Adrenal gland (tissue), 12 donors: ENCODE results near the gene TENM4. TPM values are rescaled to one million over a fixed set of nuclear protein-coding genes. Genes with fewer than 3 reads are reported as not detected.

Experiments used
- DNase-seq, 7 donors: peaks; one replicate each; pipeline ENCODE4 v3.0.0-alpha.2; 2019 to 2020
- H3K27ac ChIP-seq, 5 donors: fragments of 200-600 bp; sonication (generic) in 4 of 5; 1 replicate in 3 of 5; 2 replicates in 2 of 5; pipeline versions ENCODE4 v1.5.1 to v1.8.0; 2016 to 2020; ENCODE audit warnings: mild to moderate bottlenecking in 1 of 5
- H3K27me3 ChIP-seq: fragments of 200-600 bp; 2 replicates; pipeline ENCODE4 v1.8.0; 2021
- H3K36me3 ChIP-seq, 2 donors: fragments of 200-600 bp; replicated peaks in 1 of 2; 1 replicate in 1 of 2; 2 replicates in 1 of 2; pipeline versions ENCODE4 v1.5.1 to v1.8.0; 2018 to 2022
- H3K4me1 ChIP-seq, 2 donors: fragments of 200-600 bp; replicated peaks in 1 of 2; 1 replicate in 1 of 2; 2 replicates in 1 of 2; pipeline versions ENCODE4 v1.5.1 to v1.8.0; 2018 to 2021
- H3K4me3 ChIP-seq, 4 donors: fragments of 200-600 bp; sonication (generic) in 3 of 4; one replicate each; pipeline ENCODE4 v1.5.1; 2016 to 2018
- H3K9me3 ChIP-seq, 3 donors: fragments of 200-600 bp; sonication (generic) in 1 of 3; replicated peaks in 1 of 3; 1 replicate in 2 of 3; 2 replicates in 1 of 3; pipeline versions ENCODE4 v1.5.1 to v1.8.0; 2016 to 2021
- POLR2A ChIP-seq, 2 donors: fragments of 450-650 bp; IDR thresholded peaks; one replicate each; pipeline ENCODE4 v1.6.1; 2017; ENCODE audit warnings: antibody characterized with exemption in 2 of 2, mild to moderate bottlenecking in 2 of 2, moderate library complexity in 1 of 2
- WGBS, 4 donors: extraction: QIAGEN DNeasy Blood & Tissue Kit in 2 of 4; methylation state at CpG; one replicate each; pipeline versions ENCODE4 v1.1.5 to v1.1.7; 2013 to 2017; 5-methylcytosine and 5-hydroxymethylcytosine counted together
- intact Hi-C, 2 donors: fragments of 100-400 bp; cut with DNase I; formaldehyde crosslinking; loops; one replicate each; pipeline versions ENCODE4 v1.14.1 to v1.15.0; 2022 to 2023
- polyA plus RNA-seq, 3 donors: library from polyadenylated mRNA; stranded (reverse); fragments of 200-250 nt in 2 of 3; fragments of 350-450 nt in 1 of 3; fragmentation: Illumina TruSeq in 1 of 3; extraction: RNeasy Lipid Tissue Mini Kit (QIAGEN cat#74804) in 1 of 3; gene quantifications; one replicate each; pipeline ENCODE4 v1.2.3, GENCODE V29; 2013 to 2014
- total RNA-seq, 9 donors: library from RNA; depleted of rRNA in 4 of 9; stranded (reverse); fragments of >200 nt in 4 of 9; fragments of 120-200 nt in 1 of 9; fragmentation: NEBNext Ultra II Directional in 1 of 9; extraction: Animal tissue kit (Norgen Biotek cat#: 25700) in 1 of 9; gene quantifications; one replicate each; pipeline versions ENCODE4 v1.1.0 to v1.2.4, GENCODE V29; 2013 to 2023
- TF ChIP-seq, protein P1 (sequence below), 6 experiments: fragments of 450-650 bp in 4 of 6; fragments of 200-600 bp in 2 of 6; sonication (generic) in 1 of 6; IDR thresholded peaks; 1 replicate in 5 of 6; 2 replicates in 1 of 6; pipeline versions ENCODE4 v1.5.1 to v1.8.0; 2016 to 2021; ENCODE audit warnings: antibody characterized with exemption in 6 of 6, mild to moderate bottlenecking in 2 of 6, moderate library complexity in 1 of 6
- donor health status: healthy with polysubstance abuse.
- donor health status: Bipolar disorder and iron deficiency.
- donor health status: DM: yes; HTN: yes; CAD: no.
- donor health status: DM: no; HTN: no; CAD: no.
- donor health status: DM: no; HTN: no; CAD: no.
- donor health status: DM: yes; HTN: yes; CAD: no.

Gene TENM4
- total and polyA plus RNA-seq, 12 donors: 0.74 to 24.9 (median 6.7) TPM

DNA sequence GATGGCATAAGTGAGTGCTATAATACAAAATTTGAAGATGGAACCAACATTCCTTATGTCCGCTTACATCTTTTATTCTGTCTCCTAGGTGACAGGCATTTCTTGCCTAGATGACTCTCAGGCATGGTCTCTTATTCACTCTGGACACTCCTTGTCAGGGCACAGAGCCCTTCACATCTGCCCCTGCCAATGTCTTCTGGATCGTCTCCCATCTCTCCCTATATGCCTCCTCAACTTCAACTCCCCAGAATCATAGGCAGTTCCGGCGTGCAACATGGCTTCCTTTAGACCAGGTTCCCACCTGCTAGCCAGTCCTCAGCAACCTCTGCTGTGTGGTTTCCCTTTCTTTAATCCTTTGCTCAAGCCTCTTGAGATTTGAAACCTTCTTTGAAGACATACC, 300.9 kb downstream of the TENM4 start:
- Histone ChIP-seq H3K9me3 (peaks cover 0 to 4% (median 0%) of the 10 kb centered on the region in 3 donors), H3K4me1 (no peaks in the 10 kb centered on the region), H3K27me3 (no peaks in the 10 kb centered on the region), H3K4me3 (no peak overlapping the region), H3K27ac (no peak overlapping the region), H3K36me3 (no peaks in the 10 kb centered on the region)
- 92 to 94% (median 94%) methylated on average over 4 of the region's 4 CpGs for WGBS, 4 donors
- DNase-seq: no peak
- intact Hi-C loops: no loop called here
- no peak for TF ChIP-seq POLR2A (IDR thresholded peaks at IDR 0.05)
- TF ChIP-seq, protein P1, sequence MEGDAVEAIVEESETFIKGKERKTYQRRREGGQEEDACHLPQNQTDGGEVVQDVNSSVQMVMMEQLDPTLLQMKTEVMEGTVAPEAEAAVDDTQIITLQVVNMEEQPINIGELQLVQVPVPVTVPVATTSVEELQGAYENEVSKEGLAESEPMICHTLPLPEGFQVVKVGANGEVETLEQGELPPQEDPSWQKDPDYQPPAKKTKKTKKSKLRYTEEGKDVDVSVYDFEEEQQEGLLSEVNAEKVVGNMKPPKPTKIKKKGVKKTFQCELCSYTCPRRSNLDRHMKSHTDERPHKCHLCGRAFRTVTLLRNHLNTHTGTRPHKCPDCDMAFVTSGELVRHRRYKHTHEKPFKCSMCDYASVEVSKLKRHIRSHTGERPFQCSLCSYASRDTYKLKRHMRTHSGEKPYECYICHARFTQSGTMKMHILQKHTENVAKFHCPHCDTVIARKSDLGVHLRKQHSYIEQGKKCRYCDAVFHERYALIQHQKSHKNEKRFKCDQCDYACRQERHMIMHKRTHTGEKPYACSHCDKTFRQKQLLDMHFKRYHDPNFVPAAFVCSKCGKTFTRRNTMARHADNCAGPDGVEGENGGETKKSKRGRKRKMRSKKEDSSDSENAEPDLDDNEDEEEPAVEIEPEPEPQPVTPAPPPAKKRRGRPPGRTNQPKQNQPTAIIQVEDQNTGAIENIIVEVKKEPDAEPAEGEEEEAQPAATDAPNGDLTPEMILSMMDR (IDR thresholded peaks at IDR 0.05): no peak

DNA sequence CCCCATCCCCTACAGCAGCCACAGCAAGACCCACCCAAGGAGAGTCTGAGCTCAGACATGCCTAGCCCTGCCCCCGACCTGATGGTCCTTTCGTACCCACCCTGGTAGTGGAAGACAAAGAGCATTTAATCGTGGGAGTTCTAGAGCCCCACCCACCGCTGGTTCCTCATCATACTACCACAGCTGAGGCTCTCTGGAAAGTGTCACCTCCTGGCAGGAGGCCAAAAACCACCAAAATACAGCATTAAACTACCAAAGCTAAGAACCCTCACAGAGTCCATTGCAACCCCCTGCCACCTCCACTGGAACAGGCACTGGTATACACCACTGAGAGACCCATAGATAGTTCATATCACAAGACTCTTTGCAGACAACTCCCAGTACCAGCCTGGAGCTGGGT, 311.1 kb downstream of the TENM4 start:
- Histone ChIP-seq H3K27ac (no peak overlapping the region), H3K36me3 (no peaks in the 10 kb centered on the region), H3K9me3 (no peaks in the 10 kb centered on the region), H3K27me3 (no peaks in the 10 kb centered on the region), H3K4me1 (no peaks in the 10 kb centered on the region), H3K4me3 (no peak overlapping the region)
- no peak for TF ChIP-seq POLR2A (IDR thresholded peaks at IDR 0.05)
- TF ChIP-seq, protein P1 (IDR thresholded peaks at IDR 0.05): no peak
- intact Hi-C loops: no loop called here
- no peak for DNase-seq
- WGBS, 4 donors: 80 to 98% (median 91%) methylated on average over 3 to 4 of the region's 4 CpGs

DNA sequence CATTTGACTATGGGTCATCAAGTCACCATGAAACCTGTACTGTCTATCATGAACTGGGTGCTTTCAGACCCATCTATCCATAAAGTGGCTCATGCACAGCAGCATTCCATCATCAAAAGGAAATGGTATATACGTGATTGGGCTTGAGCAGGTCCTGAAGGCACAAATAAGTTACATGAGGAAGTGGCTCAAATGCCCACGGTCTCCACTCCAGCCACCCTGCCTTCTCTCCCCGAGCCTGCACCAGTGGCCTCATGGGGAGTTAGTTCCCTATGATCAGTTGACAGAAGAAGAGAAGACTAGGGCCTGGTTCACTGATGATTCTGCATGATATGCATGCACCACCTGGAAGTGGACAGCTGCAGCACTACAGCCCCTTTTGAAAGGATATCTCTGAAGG, 312.5 kb downstream of the TENM4 start:
- intact Hi-C loops: no loop called here
- H3K4me1 ChIP-seq: no peaks in the 10 kb centered on the region
- WGBS, 4 donors: 83 to 100% (median 84%) methylated on average over 1 to 3 of the region's 3 CpGs
- H3K9me3 ChIP-seq: no peaks in the 10 kb centered on the region
- no peak overlapping the region for H3K4me3 ChIP-seq
- DNase-seq: no peak
- H3K36me3 ChIP-seq: no peaks in the 10 kb centered on the region
- no peak for TF ChIP-seq POLR2A (IDR thresholded peaks at IDR 0.05)
- TF ChIP-seq, protein P1 (IDR thresholded peaks at IDR 0.05): no peak
- H3K27me3 ChIP-seq: no peaks in the 10 kb centered on the region
- H3K27ac ChIP-seq: no peak overlapping the region

DNA sequence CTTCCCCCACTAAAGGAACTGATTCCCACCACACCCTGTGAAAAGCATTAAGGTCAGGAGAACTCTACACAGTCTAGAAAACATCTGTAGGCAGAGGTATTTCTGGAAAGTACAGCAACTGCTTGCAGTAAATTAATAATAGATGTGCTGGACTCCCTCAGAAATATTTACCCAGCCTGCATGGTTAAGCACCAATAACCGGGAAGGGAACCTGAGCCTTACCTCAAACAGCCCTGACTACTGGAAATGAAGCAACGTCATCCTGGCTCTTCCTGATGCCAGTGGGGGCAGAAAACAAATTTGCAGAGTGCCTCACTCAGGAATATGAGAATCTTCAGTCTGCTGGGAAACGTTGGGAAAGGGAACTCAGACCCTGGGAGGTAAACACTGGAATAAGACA, 318.1 kb downstream of the TENM4 start:
- no peak for DNase-seq
- Histone ChIP-seq H3K27me3 (no peaks in the 10 kb centered on the region), H3K9me3 (no peaks in the 10 kb centered on the region), H3K4me3 (no peak overlapping the region), H3K36me3 (no peaks in the 10 kb centered on the region), H3K4me1 (no peaks in the 10 kb centered on the region), H3K27ac (no peak overlapping the region)
- 63 to 87% (median 83%) methylated on average over 3 of the region's 3 CpGs for WGBS, 4 donors
- intact Hi-C loops: no loop called here
- TF ChIP-seq, protein P1 (IDR thresholded peaks at IDR 0.05): no peak
- TF ChIP-seq POLR2A (IDR thresholded peaks at IDR 0.05): no peak
